KMS-11 (cell line): ENCODE data around the gene KCTD15.

Source experiments
- H2AFZ ChIP-seq: fragments of 200-600 bp; sonication (generic); 2 replicates; pipeline ENCODE4 v1.6.1; 2016; ENCODE audit warnings: antibody characterized with exemption, mixed run types, low read depth
- H3K27ac ChIP-seq: fragments of 200-600 bp; sonication (generic); 2 replicates; pipeline ENCODE4 v1.6.1; 2016; ENCODE audit warnings: mild to moderate bottlenecking, mixed run types
- H3K27me3 ChIP-seq: fragments of 200-600 bp; sonication (generic); 2 replicates; pipeline ENCODE4 v1.6.1; 2017; ENCODE audit warnings: mild to moderate bottlenecking, low read depth, mixed run types, moderate library complexity; ENCODE audit not compliant: insufficient read depth
- H3K36me3 ChIP-seq: fragments of 200-600 bp; sonication (generic); 2 replicates; pipeline ENCODE4 v1.6.1; 2017; ENCODE audit warnings: mild to moderate bottlenecking, mixed run types; ENCODE audit not compliant: insufficient read depth
- H3K4me1 ChIP-seq: fragments of 200-600 bp; sonication (generic); 2 replicates; pipeline ENCODE4 v1.6.1; 2016; ENCODE audit warnings: mild to moderate bottlenecking, low read depth, mixed run types; ENCODE audit not compliant: poor library complexity, severe bottlenecking
- H3K4me2 ChIP-seq: fragments of 200-600 bp; sonication (generic); 2 replicates; pipeline ENCODE4 v1.7.0; 2016; ENCODE audit warnings: mild to moderate bottlenecking, mixed run types
- H3K4me3 ChIP-seq: fragments of 200-600 bp; sonication (generic); IDR thresholded peaks from 2 replicates; pipeline ENCODE4 v1.6.1; 2017; ENCODE audit warnings: low read depth, low read length, mixed read lengths; ENCODE audit not compliant: insufficient read depth
- H3K79me2 ChIP-seq: fragments of 200-600 bp; sonication (generic); 2 replicates; pipeline ENCODE4 v1.6.1; 2016; ENCODE audit warnings: low read depth, mixed run types; ENCODE audit not compliant: insufficient read depth
- H3K9ac ChIP-seq: fragments of 200-600 bp; sonication (generic); 2 replicates; pipeline ENCODE4 v1.6.1; 2016; ENCODE audit warnings: mild to moderate bottlenecking, mixed run types
- H4K20me1 ChIP-seq: fragments of 200-600 bp; sonication (generic); 2 replicates; pipeline ENCODE4 v1.6.1; 2016; ENCODE audit warnings: mild to moderate bottlenecking, mixed run types; ENCODE audit not compliant: insufficient read depth
- CTCF ChIP-seq: fragments of 200-600 bp; sonication (generic); conservative IDR thresholded peaks from 2 replicates; pipeline ENCODE4 v1.6.1; 2017; ENCODE audit warnings: low read depth, mild to moderate bottlenecking, antibody characterized with exemption, low read length, moderate library complexity, mixed read lengths

The KCTD15 gene

GRCh38 chr19:33860312-33861090 is 63.8 kb downstream of the KCTD15 start:
- Histone ChIP-seq H3K4me2 (no peak overlapping the region), H3K4me1 (no peaks in the 10 kb centered on the region), H3K4me3 (no peak overlapping the region), H3K79me2 (no peaks in the 10 kb centered on the region), H2AFZ (no peak overlapping the region), H4K20me1 (no peaks in the 10 kb centered on the region), H3K27me3 (no peaks in the 10 kb centered on the region), H3K36me3 (no peaks in the 10 kb centered on the region), H3K27ac (no peak overlapping the region), H3K9ac (no peak overlapping the region)
- TF ChIP-seq CTCF: no peak

GRCh38 chr19:33861950-33862349 is 65.3 kb downstream of the KCTD15 start:
- Histone ChIP-seq H3K27me3 (no peaks in the 10 kb centered on the region), H3K9ac (no peak overlapping the region), H2AFZ (no peak overlapping the region), H3K36me3 (no peaks in the 10 kb centered on the region), H3K27ac (no peak overlapping the region), H4K20me1 (no peaks in the 10 kb centered on the region), H3K4me2 (no peak overlapping the region), H3K79me2 (no peaks in the 10 kb centered on the region), H3K4me3 (no peak overlapping the region), H3K4me1 (no peaks in the 10 kb centered on the region)
- TF ChIP-seq CTCF: no peak

GRCh38 chr19:33862981-33863380 is 66.3 kb downstream of the KCTD15 start:
- Histone ChIP-seq H3K4me1 (no peaks in the 10 kb centered on the region), H3K4me2 (no peak overlapping the region), H4K20me1 (no peaks in the 10 kb centered on the region), H3K79me2 (no peaks in the 10 kb centered on the region), H3K36me3 (no peaks in the 10 kb centered on the region), H2AFZ (no peak overlapping the region), H3K27me3 (no peaks in the 10 kb centered on the region), H3K9ac (no peak overlapping the region), H3K27ac (no peak overlapping the region), H3K4me3 (no peak overlapping the region)
- no peak for TF ChIP-seq CTCF

GRCh38 chr19:33863436-33863835 is 66.8 kb downstream of the KCTD15 start:
- Histone ChIP-seq H3K27me3 (no peaks in the 10 kb centered on the region), H3K4me2 (no peak overlapping the region), H3K79me2 (no peaks in the 10 kb centered on the region), H3K9ac (no peak overlapping the region), H4K20me1 (no peaks in the 10 kb centered on the region), H3K4me1 (no peaks in the 10 kb centered on the region), H2AFZ (no peak overlapping the region), H3K27ac (no peak overlapping the region), H3K36me3 (no peaks in the 10 kb centered on the region), H3K4me3 (no peak overlapping the region)
- no peak for TF ChIP-seq CTCF
